Aorta (tissue), 5 donors: ENCODE measurements around the gene ZNF689. TPM values are rescaled to one million over a fixed set of nuclear protein-coding genes. Genes with fewer than 3 reads are reported as not detected.

Experiments used
- ATAC-seq: fragments of 200-7000 bp; cut with Tn5 transposase; one replicate; pipeline ENCODE4 v1.9.1; 2022; ENCODE audit warnings: moderate library complexity; ENCODE audit not compliant: low FRiP score
- DNase-seq, 2 donors: peaks; one replicate each; pipeline ENCODE4 v3.0.0-alpha.2; 2020
- H3K27ac ChIP-seq, 2 donors: one replicate each; pipeline ENCODE4 v1.5.1; 2013; ENCODE audit warnings: low read length in 2 of 2, mild to moderate bottlenecking in 2 of 2, moderate library complexity in 2 of 2, control low read depth in 1 of 2, inconsistent platforms in 1 of 2, low read depth in 1 of 2
- H3K27me3 ChIP-seq, 2 donors: one replicate each; pipeline ENCODE4 v1.6.1; 2013; ENCODE audit warnings: control low read depth in 1 of 2, low read length in 1 of 2, mild to moderate bottlenecking in 1 of 2, moderate library complexity in 1 of 2; ENCODE audit not compliant: insufficient read depth in 2 of 2, control insufficient read depth in 1 of 2
- H3K36me3 ChIP-seq, 2 donors: one replicate each; pipeline ENCODE4 v1.6.1; 2013; ENCODE audit warnings: control low read depth in 1 of 2, low read length in 1 of 2, mild to moderate bottlenecking in 1 of 2; ENCODE audit not compliant: insufficient read depth in 2 of 2, control insufficient read depth in 1 of 2
- H3K4me1 ChIP-seq, 2 donors: one replicate each; pipeline ENCODE4 v1.6.1; 2013; ENCODE audit warnings: low read length in 2 of 2, control low read depth in 1 of 2, mild to moderate bottlenecking in 1 of 2, moderate library complexity in 1 of 2; ENCODE audit not compliant: insufficient read depth in 2 of 2, control insufficient read depth in 1 of 2
- H3K4me3 ChIP-seq, 2 donors: one replicate each; pipeline ENCODE4 v1.5.1; 2013; ENCODE audit warnings: low read length in 2 of 2, control low read depth in 1 of 2, mild to moderate bottlenecking in 1 of 2
- H3K9me3 ChIP-seq: one replicate; pipeline ENCODE4 v1.6.1; 2013; ENCODE audit warnings: mild to moderate bottlenecking, low read length; ENCODE audit not compliant: control insufficient read depth
- WGBS, 2 donors: extraction: QIAGEN DNeasy Blood & Tissue Kit; methylation state at CpG; one replicate each; pipeline ENCODE4 v1.1.7; 2013; 5-methylcytosine and 5-hydroxymethylcytosine counted together
- intact Hi-C, 2 donors: fragments of 100-400 bp; cut with DNase I; formaldehyde crosslinking; loops; one replicate each; pipeline versions ENCODE4 v1.14.2 to v1.15.0; 2022
- polyA plus RNA-seq, 2 donors: library from polyadenylated mRNA; stranded (reverse); fragments of 200-250 nt; gene quantifications; one replicate each; pipeline ENCODE4 v1.2.3, GENCODE V29; 2013
- total RNA-seq, 2 donors: library from RNA; stranded (reverse); fragmentation: NEBNext Ultra II Directional; extraction: Animal tissue kit (Norgen Biotek cat#: 25700); gene quantifications; one replicate each; pipeline ENCODE4 v1.2.1, GENCODE V29; 2021
- donor health status: healthy with polysubstance abuse.
- donor health status: Bipolar disorder and iron deficiency.
- donor health status: DM: no; HTN: no; CAD: no.
- donor health status: DM: no; HTN: no; CAD: no.
- donor health status: DM: yes; HTN: yes; CAD: no.

The ZNF689 gene
- total and polyA plus RNA-seq, 4 donors: 2.9 to 7.1 (median 4.5) TPM

- Histone ChIP-seq H3K36me3 (peaks cover 0 to 8% of the 10 kb centered on the region in 2 donors), H3K4me3 (no peak overlapping the region), H3K27ac (no peak overlapping the region), H3K4me1 (no peaks in the 10 kb centered on the region), H3K27me3 (no peaks in the 10 kb centered on the region), H3K9me3 (no peaks in the 10 kb centered on the region)
- 91 to 93% methylated on average over 17 to 18 of the region's 18 CpGs for WGBS, 2 donors
- DNase-seq (no peak), ATAC-seq (no peak)
- intact Hi-C loops: loop anchor here (5.0 to 10.0 kb wide), 4 partner anchors 37 to 280 kb away; partner anchors contain the start of genes MYL11 (in 1 of the 2), SEPHS2 (in 1 of the 2), TBC1D10B (in 1 of the 2) and ZNF688 (in 1 of the 2)
Observed at GRCh38 chr16:30654856-30655255, 44.7 kb upstream of the ZNF689 start.

GRCh38 chr16:30652718-30653117, 42.5 kb upstream of the ZNF689 start:
- WGBS, 2 donors: 92% methylated on average over 18 of the region's 18 CpGs

GRCh38 chr16:30652005-30652296, 41.8 kb upstream of the ZNF689 start:
- H3K27ac ChIP-seq: peak overlapping the region in 1 of 2 donors; percentile 55
- WGBS, 2 donors: 2 to 3% methylated on average over 2 of the region's 2 CpGs

More at GRCh38 chr16:30652718-30653117, 42.5 kb upstream of the ZNF689 start:
- Histone ChIP-seq H3K9me3 (no peaks in the 10 kb centered on the region), H3K4me3 (no peak overlapping the region), H3K4me1 (no peaks in the 10 kb centered on the region), H3K27ac (no peak overlapping the region), H3K36me3 (peaks cover 0 to 8% of the 10 kb centered on the region in 2 donors), H3K27me3 (no peaks in the 10 kb centered on the region)
- ATAC-seq (no peak), DNase-seq (no peak)
- intact Hi-C loops: loop anchor here in 1 of 2 donors (5.0 to 10.0 kb wide), 3 partner anchors 80 to 278 kb away; partner anchors contain the start of genes MYL11, SEPHS2, TBC1D10B and ZNF688

DNA sequence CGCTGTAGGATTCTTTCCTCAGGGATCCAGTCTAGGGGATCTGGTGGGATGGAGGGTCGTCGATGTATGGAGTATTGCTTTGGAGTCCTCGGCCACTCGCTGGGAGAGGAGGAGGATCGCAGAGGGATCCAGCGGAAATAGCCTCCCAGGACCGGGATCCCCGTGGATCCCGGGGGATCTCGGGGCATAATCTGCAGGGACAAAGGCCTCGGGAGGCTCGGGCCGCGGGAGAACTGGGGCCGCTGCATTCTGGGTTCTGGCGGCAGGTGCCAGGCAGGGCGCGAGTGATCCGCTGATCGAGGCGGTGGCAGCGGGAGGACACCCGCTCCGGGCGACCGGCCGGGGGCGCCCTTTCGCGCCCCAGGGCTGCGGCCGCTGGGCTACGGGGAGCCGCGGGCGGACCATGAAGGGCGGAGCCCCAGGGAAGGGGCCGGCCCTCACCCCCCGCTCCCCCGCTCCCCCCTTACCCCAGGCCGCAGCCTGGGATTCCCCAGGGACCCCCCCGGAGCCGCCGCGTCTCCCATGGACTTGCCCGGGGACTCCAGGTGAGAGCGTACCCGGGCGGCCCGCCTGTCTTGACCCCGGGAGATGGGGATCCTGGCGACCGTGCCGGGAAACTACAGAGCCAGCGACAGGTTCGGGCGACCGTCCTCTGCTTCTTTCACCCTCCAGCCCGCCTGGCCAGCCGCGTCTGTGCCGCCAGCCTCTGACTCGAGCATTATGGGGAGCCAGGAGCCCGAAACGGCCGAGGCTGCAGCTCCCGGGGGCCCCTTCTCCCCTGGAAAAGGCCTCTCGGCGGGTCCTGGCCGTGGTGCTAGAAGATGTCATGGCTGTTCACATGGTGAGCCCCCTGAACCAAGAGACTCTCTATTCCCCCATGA, 41.2 kb upstream of the ZNF689 start:
- Histone ChIP-seq H3K36me3 (peaks cover 0 to 8% of the 10 kb centered on the region in 2 donors), H3K9me3 (no peaks in the 10 kb centered on the region), H3K27me3 (no peaks in the 10 kb centered on the region), H3K27ac (peak overlapping the region; percentile 58 to 74), H3K4me3 (peak overlapping the region; percentile 24 to 82), H3K4me1 (no peaks in the 10 kb centered on the region)
- WGBS, 2 donors: 0 to 1% methylated on average over 52 to 71 of the region's 71 CpGs
- DNase-seq: peak; percentile 77 to 91
- peak; percentile 82 for ATAC-seq
- intact Hi-C loops: loop anchor here in 1 of 2 donors (5.0 to 10.0 kb wide), 3 partner anchors 79 to 277 kb away; partner anchors contain the start of genes MYL11, SEPHS2, TBC1D10B and ZNF688

More at GRCh38 chr16:30652005-30652296, 41.8 kb upstream of the ZNF689 start:
- Histone ChIP-seq H3K27me3 (no peaks in the 10 kb centered on the region), H3K4me1 (no peaks in the 10 kb centered on the region), H3K36me3 (peaks cover 0 to 8% of the 10 kb centered on the region in 2 donors), H3K9me3 (no peaks in the 10 kb centered on the region), H3K4me3 (peak overlapping the region; percentile 24 to 82)
- ATAC-seq (no peak), DNase-seq (no peak)
- intact Hi-C loops: loop anchor here in 1 of 2 donors (5.0 to 10.0 kb wide), 3 partner anchors 80 to 277 kb away; partner anchors contain the start of genes MYL11, SEPHS2, TBC1D10B and ZNF688

DNA sequence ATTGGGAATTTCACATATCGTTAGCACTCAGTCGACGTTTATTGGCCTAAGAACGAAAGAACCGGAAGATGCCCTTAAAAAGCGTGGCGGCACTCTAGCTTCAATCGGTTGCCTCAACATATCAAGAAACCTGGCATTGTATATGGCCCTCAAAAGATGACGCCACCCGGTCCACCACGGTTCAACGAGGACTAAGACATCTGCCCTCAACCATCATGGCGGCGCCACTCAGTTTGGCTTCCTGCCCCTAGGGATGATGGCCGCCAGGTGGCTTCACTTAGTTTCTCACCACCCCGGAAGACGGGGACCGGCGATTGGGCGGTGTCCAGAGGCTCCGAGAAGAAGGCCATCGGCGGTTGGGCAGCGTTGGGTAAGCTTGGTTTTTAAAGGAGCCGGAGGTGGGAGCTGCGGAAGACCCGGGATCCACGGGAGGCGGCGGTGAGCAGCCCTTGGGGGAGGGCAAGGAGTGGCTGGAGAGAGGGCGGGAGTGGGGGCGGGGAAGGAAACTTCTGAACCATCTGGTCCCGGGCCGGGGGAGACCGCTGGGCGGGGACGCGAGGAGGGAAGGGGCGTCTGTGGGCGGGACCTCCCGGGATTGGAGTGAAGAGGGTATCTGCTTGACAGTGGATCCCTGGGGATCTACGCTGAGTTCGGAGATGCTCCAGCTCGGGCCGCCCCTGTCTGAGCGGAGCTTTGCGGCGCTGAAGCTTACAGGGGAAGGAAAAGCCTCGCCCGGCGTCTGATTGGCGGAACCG, 40.4 kb upstream of the ZNF689 start, which contains the start of gene PRR14:
PRR14 (plus strand) TSS at position 592 of the 755 bp plus-strand sequence. CDS start 686 bp downstream, outside the sequence.
- intact Hi-C loops: loop anchor here in 1 of 2 donors (1.0 to 10.0 kb wide), 4 partner anchors 8 to 276 kb away; partner anchors contain the start of genes FBRS, MYL11, SEPHS2 and TBC1D10B
- 0 to 1% methylated on average over 50 to 53 of the region's 53 CpGs for WGBS, 2 donors
- Histone ChIP-seq H3K9me3 (no peaks in the 10 kb centered on the region), H3K4me3 (peak within 1 kb of the TSS; percentile 24 to 82), H3K4me1 (no peaks in the 10 kb centered on the region), H3K36me3 (peaks cover 0 to 6% of the 10 kb centered on the region in 2 donors), H3K27ac (peak within 1 kb of the TSS; percentile 58 to 88), H3K27me3 (no peaks in the 10 kb centered on the region)
- DNase-seq (peak; percentile 100), ATAC-seq (peak; percentile 96)

GRCh38 chr16:30649725-30650368, 39.7 kb upstream of the ZNF689 start:
- Histone ChIP-seq H3K9me3 (no peaks in the 10 kb centered on the region), H3K4me1 (no peaks in the 10 kb centered on the region), H3K27ac (peak overlapping the region in 1 of 2 donors; percentile 88), H3K4me3 (peak overlapping the region in 1 of 2 donors; percentile 30), H3K27me3 (no peaks in the 10 kb centered on the region), H3K36me3 (peaks cover 0 to 4% of the 10 kb centered on the region in 2 donors)
- intact Hi-C loops: loop anchor here in 1 of 2 donors (1.0 to 10.0 kb wide), 4 partner anchors 8 to 275 kb away; partner anchors contain the start of genes FBRS, MYL11, SEPHS2 and TBC1D10B
- ATAC-seq (peak; percentile 0), DNase-seq (peak; percentile 67 to 84)
- 22 to 32% methylated on average over 22 of the region's 22 CpGs for WGBS, 2 donors

- 44 to 71% methylated on average over 1 of the region's 1 CpG for WGBS, 2 donors
- no peak for ATAC-seq
- Histone ChIP-seq H3K4me1 (no peaks in the 10 kb centered on the region), H3K27ac (no peak overlapping the region), H3K4me3 (no peak overlapping the region), H3K27me3 (no peaks in the 10 kb centered on the region), H3K36me3 (no peaks in the 10 kb centered on the region), H3K9me3 (no peaks in the 10 kb centered on the region)
- intact Hi-C loops: no loop called here
- no peak for DNase-seq
Observed at GRCh38 chr16:30647274-30647571, 37.0 kb upstream of the ZNF689 start.

DNA sequence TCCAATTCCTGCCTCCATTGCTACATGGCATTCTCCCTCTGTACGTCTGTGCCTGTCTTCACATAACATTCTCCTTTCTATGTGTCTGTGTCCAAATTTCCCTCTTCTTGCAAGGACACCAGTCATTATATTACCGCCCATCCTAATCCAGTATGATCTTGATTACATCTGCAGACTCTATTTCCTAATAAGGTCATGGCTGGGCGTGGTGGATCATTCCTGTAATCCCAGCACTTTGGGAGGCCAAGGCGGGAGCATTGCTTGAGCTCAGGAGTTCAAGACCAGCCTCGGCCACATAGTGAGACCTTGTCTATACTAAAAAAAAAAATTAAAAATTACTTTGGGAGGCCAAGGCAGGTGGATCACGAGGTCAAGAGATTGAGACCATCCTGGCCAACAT, 35.5 kb upstream of the ZNF689 start:
- no peak overlapping the region for H3K4me3 ChIP-seq
- H3K27ac ChIP-seq: no peak overlapping the region
- WGBS, 2 donors: 53 to 59% methylated on average over 6 of the region's 6 CpGs
- DNase-seq (no peak), ATAC-seq (no peak)
- no peaks in the 10 kb centered on the region for H3K9me3 ChIP-seq
- H3K4me1 ChIP-seq: no peaks in the 10 kb centered on the region
- H3K36me3 ChIP-seq: no peaks in the 10 kb centered on the region
- intact Hi-C loops: no loop called here
- H3K27me3 ChIP-seq: no peaks in the 10 kb centered on the region
